Measurements from ENCODE around the gene ATP11A.

The ATP11A gene

GRCh38 chr13:112898621-112899280 lies 208.9 kb downstream of the ATP11A start:
- DNase-seq, result no peak

DNA sequence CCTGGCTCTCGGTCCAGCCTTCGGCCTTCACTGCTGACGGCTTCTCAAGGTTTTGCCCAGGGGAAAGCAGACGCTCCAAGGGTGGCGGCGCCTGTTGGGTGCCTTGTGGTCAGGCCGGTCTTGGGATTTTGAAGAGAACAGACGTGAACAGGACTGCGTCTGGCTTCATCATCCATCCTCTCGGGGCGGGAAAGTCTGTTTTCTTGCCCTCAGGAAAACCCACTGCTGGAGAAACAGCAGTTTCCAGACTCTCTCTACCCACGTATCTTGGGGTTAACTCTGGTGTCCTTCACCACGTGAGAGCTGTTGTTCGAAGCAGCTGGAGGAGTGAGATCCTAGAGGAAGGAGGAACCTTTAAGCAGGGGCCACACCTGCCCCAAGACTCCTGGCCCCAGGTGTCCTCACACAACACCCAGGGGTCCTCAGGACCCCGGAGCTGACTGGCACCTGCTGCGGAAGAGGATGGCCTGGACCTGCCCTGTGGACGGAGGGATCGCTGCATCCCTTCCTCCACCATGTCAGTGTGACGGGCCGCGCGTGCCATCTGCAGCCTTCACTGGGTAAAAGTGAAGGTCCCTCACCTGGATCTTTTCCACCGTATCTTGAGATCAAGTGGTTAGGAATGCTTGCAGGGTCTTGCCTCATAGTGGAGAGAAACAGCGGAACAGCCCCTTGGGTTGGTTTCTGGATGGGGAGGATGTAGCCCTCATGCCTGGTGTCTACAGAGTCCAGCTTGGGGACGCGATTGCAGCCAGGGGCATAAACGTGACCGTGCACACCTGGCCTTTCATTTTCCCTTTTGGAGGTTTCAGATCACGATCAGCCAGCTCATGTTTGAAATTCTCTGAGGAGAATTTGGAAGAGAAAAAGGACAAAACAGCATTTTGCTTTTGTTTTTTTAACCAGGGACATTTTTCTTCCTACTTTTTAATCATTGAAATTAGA lies 209.7 kb downstream of the ATP11A start:
- no peak for DNase-seq

- no peak for DNase-seq
Observed at GRCh38 chr13:112900226-112900600, 210.4 kb downstream of the ATP11A start.

DNA sequence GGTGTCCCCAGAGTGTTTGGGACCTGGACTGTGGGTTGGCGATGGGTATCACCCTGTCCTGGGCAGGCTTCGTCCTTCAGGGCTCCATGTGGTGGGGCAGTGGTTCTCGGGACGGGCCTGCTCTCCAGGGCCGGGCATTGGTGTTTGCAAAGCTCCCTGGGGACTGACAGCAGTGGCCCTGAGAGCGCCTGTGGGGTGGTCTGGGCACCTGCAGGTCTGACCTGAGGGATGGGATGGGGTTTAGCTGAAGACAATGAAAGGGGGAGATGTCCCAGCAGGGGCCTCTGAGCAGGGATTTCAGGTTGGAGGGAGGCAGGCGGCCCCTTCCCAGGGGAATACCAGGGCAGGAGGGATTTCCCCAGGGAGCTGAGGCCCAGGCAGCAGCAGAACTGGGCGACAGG lies 210.9 kb downstream of the ATP11A start:
- no peak for DNase-seq

DNA sequence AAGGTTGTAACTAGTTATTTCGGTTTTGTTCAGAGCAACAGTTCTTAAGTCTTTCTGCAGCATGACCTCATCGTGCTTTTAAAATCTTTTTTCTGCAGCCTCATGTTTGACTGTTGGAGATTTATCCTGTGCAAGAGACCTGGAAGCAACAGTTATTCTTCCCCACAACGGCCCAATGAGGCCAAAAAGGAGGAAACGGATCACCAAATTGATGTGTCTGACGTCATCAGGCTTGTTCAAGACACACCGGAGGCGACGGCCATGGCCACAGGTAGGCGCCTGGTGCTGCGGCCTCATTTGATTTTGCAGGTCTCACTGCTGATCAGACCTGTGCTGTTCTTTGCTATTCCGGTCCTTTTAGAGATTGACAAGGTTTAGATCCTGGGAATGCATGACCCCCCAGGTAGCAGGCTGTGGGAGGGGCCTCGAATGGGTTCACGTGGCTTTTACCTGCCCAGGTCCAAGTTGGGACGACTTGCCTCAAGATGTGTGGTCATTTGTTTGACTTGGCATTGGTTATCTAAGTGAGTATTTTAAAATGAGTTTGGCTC lies 212.3 kb downstream of the ATP11A start:
- no peak for DNase-seq

- no peak for DNase-seq
Observed at GRCh38 chr13:112902669-112903068, 212.8 kb downstream of the ATP11A start.

DNA sequence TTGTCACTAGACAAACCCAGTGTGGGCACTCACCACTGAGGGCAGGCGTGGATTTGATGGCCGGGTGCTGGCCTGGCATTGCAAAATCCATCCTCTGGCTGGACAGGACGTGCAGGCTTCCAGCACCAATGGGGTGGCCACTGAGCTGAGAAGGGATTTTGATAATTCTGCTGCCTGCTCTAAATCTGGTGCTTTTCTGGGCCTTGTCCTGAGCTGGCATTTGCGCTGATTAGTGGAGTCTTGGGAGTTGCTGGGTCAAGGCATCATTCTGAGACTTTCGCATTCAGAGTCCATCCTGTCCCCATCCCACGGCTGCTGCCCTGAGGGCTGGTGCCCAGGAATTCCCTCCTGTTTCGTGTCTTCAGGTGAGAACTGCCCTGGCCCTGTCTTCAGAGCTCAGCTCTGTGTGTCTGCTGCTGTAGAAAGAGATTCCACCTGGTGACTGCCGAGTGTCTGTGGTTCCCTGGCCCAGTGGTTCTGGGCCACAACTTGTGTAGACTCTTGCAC lies 213.3 kb downstream of the ATP11A start:
- no peak for DNase-seq

- peak; percentile 64 for DNase-seq
Observed at GRCh38 chr13:112903606-112904195, 213.9 kb downstream of the ATP11A start.

DNA sequence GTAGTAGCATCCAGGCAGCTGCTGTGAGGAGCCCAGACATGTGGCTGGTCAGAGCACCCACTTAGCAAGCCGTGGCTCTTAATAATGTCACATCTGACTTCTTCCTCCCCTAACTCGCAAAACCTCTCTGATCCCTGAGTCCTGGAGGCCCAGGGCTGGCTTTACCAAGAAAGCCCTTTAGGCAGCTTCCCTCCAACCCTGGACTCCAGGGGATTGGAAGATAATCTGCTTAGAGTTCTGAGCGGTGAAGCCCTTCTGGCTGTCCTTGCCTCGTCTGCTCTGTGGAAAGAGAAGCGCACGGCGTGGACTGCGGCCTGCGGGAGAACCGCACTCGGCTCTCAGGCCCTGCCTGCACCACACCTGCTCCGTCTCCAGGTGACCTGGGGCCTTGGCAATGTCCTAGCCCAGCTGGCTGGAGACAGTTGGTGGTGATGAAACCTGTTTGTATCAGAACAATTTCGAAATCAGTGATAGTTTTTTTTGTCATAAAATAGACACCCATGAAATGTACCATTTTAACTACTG lies 214.7 kb downstream of the ATP11A start:
- DNase-seq, result no peak

GRCh38 chr13:112905086-112905485 lies 215.2 kb downstream of the ATP11A start:
- no peak for DNase-seq

DNA sequence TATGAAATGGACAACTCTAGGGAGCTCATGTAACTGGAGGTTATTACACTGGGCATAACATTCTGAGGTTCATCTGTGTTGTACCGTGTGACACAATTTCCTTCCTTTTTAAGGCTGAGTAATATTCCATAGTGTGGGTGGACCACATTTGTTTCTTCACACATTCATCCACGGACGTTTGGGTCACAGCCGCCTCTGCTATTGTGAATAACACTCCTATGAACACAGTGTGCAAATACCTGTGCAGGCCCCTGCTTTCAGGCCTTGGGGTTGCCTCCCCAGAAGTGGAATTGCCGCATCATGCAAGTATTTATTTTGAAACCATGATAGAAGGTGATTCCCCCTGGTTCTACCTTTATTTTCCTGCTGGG lies 215.8 kb downstream of the ATP11A start:
- no peak for DNase-seq

DNA sequence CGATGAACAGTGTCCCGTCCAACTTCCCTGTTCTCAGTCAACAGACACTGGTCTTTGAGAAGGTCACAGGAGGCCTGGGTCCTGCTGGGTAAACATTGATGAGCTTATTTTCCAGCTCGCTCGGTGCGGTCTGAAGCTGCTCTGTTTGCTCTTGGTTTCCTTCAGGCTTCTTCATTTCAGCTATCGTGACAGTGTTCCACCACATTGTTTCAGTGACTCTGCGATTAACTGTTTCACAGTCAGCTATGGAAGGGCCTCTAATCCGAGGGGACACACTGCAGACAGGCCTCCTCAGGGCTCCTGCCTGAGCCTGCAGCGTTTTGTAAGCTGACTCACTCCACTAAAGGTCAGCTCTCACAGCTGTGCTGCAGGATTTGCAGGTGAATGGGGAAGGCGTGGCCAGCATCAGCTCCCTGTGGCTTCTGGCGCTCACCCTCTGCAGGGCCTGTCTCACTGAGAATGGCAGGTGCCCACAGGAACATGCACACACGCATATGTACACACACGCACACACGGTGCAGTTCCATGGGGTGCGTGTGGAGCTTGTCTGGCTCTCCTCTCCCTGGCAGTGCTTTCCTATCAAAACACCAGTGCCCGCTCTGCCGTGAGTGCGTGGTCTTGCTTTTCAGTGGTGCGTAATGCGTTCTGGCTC lies 216.3 kb downstream of the ATP11A start:
- DNase-seq, result peak; percentile 94

- DNase-seq, result no peak
Observed at GRCh38 chr13:112907286-112907685, 217.4 kb downstream of the ATP11A start.

DNA sequence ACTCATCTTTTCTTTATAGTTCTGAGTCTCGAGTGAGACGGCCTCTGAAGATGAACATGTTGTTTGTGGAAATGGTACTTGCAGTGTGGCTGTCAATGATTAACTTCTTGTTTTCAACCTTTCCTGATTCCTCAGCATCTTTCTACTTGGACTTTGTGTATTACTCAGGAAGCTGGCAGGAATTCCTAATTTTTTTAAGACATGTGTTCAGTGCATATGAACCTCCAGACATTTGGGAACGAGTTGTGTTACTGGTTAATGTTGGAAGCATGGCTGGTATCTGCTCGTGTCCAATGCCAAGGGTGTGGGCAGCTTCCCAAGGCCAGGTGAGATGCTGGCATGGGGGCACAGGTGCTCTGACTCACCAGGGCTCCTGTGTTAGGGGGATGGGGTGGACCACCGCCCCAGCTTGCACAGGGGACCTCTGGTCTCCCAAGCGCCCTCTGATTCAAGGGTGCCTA lies 218.1 kb downstream of the ATP11A start:
- DNase-seq, result no peak

DNA sequence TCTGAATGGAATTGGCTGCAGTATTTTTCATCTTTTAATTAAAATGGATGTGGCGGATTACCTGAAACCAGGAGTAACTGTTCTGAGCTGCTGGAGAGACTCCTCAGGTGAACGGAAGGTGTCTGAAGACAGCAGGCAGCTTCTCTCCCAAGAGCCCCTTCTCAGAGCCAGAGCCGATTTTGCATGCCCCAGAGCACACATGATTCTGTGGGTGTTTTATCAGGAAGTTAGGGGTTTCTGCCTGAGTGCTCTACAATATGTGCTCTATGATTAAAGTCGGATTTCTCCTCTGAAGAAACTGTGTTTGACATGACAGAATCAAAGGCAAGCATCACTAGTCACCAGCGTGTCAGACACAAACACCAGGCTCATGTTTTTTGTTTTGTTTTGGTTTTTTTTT lies 218.5 kb downstream of the ATP11A start:
- no peak for DNase-seq

GRCh38 chr13:112910016-112910415 lies 220.2 kb downstream of the ATP11A start:
- DNase-seq, result no peak

DNA sequence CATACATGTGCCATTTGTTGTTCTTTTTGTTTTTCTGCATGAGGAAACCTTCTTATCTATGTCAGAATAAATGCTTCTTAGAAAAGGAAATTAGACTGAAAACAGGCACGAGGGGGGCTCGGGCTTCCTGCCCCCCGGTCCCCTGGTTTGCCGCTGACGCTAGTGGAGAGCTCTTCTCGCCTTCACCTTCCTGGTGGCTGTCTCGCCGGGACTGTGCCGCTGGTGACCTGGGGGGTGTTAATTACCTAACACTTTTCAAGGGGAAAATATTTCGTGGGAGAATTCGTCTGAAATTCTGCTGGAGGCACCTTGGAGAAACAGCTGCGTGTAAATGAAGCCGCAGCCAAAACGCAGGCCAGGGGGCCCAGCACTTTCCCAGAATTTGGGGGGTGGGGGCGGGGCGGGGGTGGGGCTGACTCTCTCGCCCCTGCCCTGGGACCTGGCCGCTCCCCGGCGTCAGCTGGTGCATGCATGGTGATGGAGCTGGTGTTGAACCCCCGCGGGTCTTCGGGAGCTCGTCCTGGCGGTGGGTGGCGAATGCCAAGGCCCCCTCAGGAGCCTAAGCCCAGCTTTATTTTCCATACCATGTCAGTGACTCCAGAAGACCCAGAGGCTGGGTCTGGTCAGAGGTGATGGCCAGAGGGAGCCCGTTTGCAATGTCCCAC lies 220.9 kb downstream of the ATP11A start:
- DNase-seq, result no peak

DNA sequence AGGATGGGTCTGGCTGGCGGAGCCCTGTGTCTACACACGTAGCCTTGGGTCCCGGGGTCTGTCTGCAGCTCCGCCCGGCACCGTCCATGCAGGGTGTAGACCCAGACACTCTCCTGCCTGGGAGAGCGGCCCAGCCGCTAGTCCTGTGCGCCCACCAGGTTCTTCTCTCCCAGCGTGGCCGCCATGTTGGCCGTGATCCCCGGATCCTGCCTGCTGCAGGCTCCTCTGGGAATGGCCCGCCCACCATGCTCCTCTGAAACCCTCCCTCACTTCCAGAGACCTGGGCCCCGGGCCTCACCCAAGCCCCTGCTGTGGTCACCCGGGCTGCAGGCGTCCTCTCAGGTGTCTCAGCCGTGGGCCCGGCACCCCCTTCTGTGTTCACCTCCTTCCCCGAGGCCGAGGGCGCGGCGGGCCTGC lies 221.5 kb downstream of the ATP11A start:
- no peak for DNase-seq

- DNase-seq, result no peak
Observed at GRCh38 chr13:112911883-112912282, 222.0 kb downstream of the ATP11A start.

DNA sequence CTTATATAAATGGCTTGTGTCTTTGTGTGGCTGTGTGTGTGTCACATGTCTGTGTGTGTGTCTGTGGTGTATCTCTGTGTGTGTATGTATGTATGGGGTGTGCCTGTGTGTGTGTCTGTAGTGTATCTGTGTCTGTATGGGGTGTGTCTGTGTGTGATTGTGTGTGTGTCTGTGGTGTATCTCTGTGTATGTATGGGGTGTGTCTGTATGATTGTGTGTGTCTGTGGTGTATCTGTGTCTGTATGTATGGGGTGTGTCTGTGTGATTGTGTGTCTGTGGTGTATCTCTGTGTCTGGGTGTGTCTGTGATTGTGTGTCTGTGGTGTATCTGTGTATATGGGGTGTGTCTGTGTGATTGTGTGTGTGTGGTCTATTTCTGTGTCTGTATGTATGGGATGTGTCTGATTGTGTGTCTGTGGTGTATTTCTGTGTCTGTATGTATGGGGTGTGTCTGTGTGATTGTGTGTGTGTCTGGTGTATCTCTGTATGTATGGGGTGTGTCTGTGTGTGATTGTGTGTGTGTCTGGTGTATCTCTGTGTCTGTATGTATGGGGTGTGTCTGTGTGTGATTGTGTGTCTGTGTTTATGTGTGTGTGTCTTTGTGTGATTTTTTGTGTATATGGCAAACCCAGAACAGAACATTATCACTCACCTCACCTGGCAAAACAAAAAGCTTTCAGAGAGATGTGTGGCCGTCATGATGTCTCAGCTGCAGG lies 223.0 kb downstream of the ATP11A start:
- DNase-seq, result no peak

DNA sequence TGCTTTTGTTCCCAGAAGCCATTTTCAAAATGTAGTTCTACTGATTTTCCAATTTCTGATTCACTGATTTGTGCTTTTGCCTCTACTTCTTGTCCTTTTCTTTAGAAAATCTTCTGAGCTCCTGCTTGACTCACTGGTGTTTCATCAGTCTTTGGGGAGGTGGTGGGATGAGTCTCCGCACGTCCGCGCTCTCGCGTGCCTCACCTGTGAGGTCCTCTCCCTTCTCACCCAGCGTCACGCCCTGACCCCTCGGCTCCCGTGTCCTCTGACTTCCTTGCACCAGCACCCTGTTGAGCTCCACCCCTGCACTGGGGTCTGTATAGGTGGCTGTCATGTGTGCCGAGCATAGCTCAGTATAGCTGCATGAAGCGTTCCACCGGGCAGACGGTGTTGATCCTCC lies 226.5 kb downstream of the ATP11A start:
- no peak for DNase-seq

All from COR-L47 (cell line).